ENCODE results near the gene CFL2.
"Not testable (repeated sequence)": the region's sequence is repeated elsewhere in the genome, so short reads cannot be mapped to it uniquely, and the experiment has no call there.

Gene CFL2

DNA sequence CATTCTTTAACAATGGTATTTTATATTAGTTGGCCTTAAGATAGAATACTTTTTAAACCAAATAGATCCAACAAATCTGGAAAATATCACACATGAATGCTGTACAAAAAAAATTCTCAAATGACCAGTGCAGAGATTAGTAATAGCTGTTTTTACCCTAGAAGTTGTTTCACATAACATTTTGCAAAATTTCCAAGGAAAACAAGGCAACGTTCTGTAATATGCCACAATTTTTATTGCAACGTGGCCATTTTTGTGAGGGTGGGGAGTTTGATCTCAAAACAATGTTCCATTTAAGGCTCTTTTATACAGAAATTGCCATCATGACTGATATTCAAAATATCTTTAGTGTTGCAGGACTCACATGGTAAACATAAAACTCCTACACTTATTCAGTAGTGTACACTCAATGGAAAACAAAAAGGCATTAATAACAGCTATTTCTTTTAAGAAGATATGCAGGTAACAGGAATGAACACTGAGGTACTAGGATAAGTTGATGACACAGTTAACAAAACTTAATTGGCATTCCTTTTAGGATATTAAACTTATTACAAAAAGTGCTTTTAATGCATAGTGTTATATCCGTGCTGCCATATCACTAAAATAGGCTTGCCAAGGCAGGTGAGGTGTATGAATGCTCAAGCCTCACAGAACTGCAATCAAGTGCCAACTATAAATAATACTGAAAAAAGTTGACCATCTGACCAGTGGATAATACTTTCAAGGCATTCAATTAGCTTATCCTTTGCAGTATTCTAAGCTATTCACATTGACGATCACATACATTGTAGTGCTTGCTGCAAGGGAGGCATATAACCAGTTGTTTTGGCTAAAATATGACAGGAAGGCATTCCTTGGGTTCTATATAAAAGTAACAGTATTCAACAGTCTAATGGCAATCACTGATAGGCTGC lies 2.3 kb downstream of the CFL2 start:
- in situ Hi-C loops (cut with MboI; ENCODE audit: low sequenced_read_pairs), result no loop called here

- in situ Hi-C loops (cut with MboI; ENCODE audit: low sequenced_read_pairs), result no loop called here
Observed at GRCh38 chr14:34711169-34711568, 3.2 kb downstream of the CFL2 start.

GRCh38 chr14:34710744-34711143 lies 3.6 kb downstream of the CFL2 start:
- in situ Hi-C loops (cut with MboI; ENCODE audit: low sequenced_read_pairs), result no loop called here

GRCh38 chr14:34710006-34710405 lies 4.4 kb downstream of the CFL2 start:
- in situ Hi-C loops (cut with MboI; ENCODE audit: low sequenced_read_pairs), result no loop called here

DNA sequence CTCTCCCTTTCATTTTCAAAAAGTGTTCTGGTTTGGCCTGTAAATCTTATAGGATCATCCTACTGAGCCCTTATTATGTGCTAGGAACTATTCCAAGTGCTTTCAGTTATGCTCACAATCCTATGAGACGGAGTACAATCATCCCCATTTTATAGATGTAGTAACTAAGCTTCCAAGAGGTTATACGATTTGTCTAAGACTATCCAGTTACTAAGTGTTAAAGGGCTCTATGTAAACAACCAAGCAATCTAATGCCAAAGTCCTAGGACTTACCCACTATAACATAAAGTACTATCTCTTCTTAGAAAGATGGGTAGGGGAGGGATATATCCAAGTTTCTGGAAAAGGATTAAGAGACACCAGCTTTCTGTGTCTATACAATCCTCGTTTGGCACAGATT lies 6.7 kb downstream of the CFL2 start:
- in situ Hi-C loops (cut with MboI; ENCODE audit: low sequenced_read_pairs), result no loop called here

- in situ Hi-C loops (cut with MboI; ENCODE audit: low sequenced_read_pairs), result no loop called here
Observed at GRCh38 chr14:34701808-34702207, 12.6 kb downstream of the CFL2 start.

GRCh38 chr14:34700622-34701130 lies 13.7 kb downstream of the CFL2 start:
- in situ Hi-C loops (cut with MboI; ENCODE audit: low sequenced_read_pairs), result no loop called here

DNA sequence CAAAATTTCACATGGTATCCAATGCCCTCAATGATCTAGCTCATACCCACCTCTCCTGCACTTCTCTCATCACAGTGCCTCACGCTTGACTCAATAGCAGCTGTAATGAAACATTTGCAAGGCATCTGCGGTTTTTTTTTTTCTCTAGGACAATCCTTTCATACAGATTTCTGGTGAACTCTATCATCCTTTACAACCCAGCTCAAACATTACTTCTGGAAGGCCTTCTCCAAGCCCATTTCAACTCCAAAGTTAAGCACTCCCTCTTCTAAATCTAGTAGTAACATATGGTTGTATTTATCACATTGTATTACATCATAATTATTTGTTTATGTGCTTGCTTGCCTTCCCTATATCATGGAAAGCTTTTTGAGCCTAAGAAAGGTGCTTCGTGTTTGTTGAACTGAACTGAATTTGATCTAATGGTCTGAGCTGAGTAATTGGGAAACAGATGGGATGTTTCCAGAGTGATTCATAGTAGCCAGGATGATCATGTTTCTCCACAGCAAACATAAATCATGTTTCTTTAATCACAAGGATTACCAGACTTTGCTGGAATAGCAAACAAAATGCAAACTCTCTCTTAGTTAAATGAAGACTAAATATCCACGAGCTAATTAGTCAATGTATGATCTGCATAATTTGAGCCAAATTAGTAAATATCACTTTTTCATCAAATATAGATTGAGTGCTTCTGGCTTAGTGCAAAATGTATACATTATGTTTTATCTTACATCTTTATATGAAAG lies 14.3 kb downstream of the CFL2 start:
- in situ Hi-C loops (cut with MboI; ENCODE audit: low sequenced_read_pairs), result no loop called here

DNA sequence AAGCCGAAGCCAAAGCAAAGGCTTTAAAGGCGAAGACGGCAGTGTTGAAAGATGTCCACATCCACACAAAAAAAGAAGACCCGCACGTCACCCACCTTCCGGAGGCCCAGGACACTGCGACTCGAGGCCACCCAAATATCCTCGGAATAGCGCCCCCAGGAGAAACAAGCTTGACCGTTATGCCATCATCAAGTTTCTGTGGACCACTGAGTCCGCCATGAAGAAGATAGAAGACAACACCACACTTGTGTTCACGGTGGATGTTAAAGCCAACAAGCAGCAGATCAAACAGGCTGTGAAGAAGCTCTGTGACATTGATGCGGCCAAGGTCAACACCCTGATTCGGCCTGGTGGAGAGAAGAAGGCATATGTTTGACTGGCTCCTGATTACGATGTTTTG lies 20.2 kb downstream of the CFL2 start:
- in situ Hi-C loops (cut with MboI; ENCODE audit: low sequenced_read_pairs), result not testable (repeated sequence)

DNA sequence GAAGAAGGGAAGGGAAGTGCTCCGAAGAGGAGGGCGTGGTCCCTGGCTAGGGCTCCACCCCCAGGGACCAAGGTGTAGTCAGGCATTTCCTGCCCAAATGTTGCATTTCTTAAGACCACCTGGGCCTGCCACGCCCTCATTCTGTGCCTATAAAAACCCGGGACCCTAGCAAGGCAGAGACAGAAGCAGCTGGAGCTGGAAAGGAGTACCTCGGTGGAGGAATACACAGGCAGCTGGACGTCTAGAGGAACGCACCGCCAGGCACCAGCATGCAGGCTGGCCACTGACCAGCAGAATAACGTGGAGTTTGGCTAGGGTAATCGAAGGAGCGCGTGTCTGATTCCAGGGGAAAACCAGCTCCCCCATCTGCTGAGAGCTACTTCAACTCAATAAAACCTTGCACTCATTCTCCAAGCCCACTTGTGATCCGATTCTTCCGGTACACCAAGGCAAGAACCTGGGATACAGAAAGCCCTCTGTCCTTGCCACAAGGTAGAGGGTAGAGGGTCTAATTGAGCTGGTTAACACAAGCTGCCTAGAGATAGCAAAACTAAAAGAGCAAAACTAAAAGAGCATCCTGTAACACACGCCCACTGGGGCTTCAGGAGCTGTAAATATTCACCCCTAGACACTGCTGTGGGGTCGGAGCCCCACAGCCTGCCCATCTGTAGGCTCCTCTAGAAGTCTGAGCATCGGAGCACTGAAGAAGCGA lies 21.0 kb downstream of the CFL2 start:
- in situ Hi-C loops (cut with MboI; ENCODE audit: low sequenced_read_pairs), result no loop called here

GRCh38 chr14:34692898-34693227 lies 21.5 kb downstream of the CFL2 start:
- in situ Hi-C loops (cut with MboI; ENCODE audit: low sequenced_read_pairs), result no loop called here

- in situ Hi-C loops (cut with MboI; ENCODE audit: low sequenced_read_pairs), result no loop called here
Observed at GRCh38 chr14:34692348-34692747, 22.0 kb downstream of the CFL2 start.

GRCh38 chr14:34691206-34691605 lies 23.2 kb downstream of the CFL2 start:
- in situ Hi-C loops (cut with MboI; ENCODE audit: low sequenced_read_pairs), result no loop called here

GRCh38 chr14:34688470-34689206 lies 25.8 kb downstream of the CFL2 start:
- in situ Hi-C loops (cut with MboI; ENCODE audit: low sequenced_read_pairs), result no loop called here

DNA sequence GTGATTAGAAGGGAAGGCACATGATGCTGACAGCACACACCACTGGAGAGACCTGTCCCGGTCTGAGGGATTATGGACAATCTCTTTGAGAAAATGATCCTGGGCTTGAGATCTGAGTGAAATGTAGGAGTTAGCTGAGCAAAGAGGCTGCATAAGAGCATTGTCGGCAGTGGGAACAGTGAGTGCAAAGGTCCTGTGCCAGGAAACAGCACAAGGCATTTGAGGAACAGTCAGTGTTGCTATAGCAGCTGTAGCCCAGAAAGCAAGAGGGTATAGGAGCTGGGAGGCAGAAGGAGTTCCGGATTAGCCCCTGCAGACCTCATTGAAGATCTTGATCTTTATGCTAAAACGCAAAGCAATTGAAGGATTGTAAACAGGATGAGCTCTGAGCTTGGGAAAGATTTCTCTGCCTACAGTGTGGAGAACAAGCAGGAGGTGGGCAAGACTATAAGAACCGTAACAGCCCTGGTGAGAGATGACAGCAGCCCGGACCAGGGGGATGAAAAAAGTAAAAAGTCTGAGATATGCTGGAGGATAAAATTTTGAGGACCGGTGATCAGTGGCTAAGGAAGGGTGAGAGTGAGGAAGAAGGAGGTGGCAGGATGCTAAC lies 28.5 kb downstream of the CFL2 start:
- in situ Hi-C loops (cut with MboI; ENCODE audit: low sequenced_read_pairs), result no loop called here

GRCh38 chr14:34684578-34684977 lies 29.8 kb downstream of the CFL2 start:
- in situ Hi-C loops (cut with MboI; ENCODE audit: low sequenced_read_pairs), result no loop called here

DNA sequence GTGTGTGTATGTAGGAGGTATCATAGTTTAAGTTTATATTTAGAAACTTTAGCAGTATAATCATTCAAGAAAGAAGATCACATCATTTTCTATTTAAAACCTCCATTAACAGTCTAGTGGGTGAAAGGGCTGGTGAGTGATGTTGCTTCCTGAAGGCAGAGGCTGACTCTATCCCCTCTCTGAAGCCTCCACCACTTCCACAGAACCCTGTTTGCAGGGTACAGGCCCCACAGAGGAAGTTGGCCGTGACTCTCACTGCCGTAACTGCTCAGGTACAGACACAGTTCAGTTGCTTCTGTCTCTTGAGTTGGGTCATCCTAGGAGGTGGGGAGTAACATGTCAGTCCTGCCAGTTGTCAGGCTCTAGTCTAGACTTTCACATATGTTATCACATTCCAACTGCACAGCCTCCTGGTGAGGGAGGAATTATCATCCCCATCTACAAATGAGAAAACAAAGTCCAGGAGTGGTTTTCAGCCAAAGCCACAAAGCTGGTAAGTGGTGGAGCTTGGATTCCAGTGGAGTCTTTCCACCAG lies 31.5 kb downstream of the CFL2 start:
- in situ Hi-C loops (cut with MboI; ENCODE audit: low sequenced_read_pairs), result no loop called here

GRCh38 chr14:34680806-34681479 lies 33.5 kb downstream of the CFL2 start:
- in situ Hi-C loops (cut with MboI; ENCODE audit: low sequenced_read_pairs), result no loop called here

DNA sequence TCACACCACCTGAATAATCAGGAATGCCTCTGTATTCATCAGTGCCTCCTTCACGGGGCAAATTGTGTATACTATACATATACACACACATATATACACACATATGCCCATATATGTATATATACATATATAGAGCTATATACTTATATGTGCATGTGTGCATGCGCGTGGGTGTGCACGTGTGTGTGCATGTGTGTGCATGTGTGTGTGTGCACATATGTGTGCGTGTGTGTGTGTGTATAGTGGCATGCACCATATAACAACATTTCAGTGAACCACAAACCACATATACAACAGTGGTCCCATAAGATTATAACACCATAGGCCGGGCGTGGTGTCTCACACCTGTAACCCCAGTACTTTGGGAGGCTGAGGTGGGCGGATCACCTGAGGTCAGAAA lies 35.7 kb downstream of the CFL2 start:
- in situ Hi-C loops (cut with MboI; ENCODE audit: low sequenced_read_pairs), result no loop called here

GRCh38 chr14:34678306-34678705 lies 36.1 kb downstream of the CFL2 start:
- in situ Hi-C loops (cut with MboI; ENCODE audit: low sequenced_read_pairs), result no loop called here
